HG02623 (cell line): ENCODE results near the gene SDC1.
"Not testable (repeated sequence)": the region's sequence is repeated elsewhere in the genome, so short reads cannot be mapped to it uniquely, and the experiment has no call there.

Source experiments
- ATAC-seq: cut with Tn5 transposase; IDR thresholded peaks from one replicate; pipeline ENCODE4 v1.9.1; 2021; ENCODE audit warnings: moderate library complexity; ENCODE audit not compliant: unreplicated experiment

Gene SDC1

GRCh38 chr2:20199633-20200270 is 25.2 kb downstream of the SDC1 start:
- no peak for ATAC-seq

DNA sequence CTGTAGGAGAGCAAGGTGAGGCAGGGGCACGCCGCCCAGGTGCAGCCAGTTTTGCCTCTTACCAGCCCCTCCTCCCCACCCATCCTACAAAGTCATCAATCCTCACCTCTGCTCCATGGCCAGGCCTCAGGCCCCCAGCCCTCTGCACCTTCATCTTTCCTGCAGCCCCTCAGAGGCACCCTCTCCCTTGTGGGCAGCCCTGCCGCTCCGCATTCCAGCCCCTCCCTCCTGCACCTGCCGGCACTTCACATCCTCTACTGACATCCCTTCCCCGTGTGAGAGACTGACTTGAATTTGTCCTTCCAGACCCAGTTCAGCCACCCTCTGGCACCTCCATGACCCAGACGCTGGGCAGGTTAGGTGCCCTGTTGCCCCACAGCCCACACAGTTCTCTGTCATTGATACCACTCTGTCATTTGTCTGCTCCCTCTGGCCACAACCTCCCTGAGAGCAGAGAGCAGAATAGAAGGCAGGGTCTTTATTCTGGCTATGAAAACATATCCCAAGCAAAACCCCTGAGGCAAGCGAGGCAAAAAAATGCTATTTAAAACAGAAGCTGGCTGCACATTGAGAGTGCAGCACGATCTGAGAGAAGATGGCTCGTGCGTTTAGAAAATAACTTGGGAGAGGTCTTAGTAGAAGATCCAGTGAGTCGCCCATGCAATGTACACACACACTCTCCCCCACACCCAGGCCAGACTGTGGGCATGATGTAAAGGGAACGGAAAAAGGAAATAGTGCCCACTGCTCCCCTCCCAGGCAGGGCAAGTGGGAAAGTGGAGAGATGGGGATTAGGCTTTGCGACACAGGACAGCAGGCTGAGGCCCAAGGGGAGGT is 25.9 kb downstream of the SDC1 start:
- no peak for ATAC-seq

GRCh38 chr2:20198001-20198400 is 26.9 kb downstream of the SDC1 start:
- ATAC-seq = no peak

- no peak for ATAC-seq
Observed at GRCh38 chr2:20197192-20197591, 27.7 kb downstream of the SDC1 start.

GRCh38 chr2:20196657-20197161 is 28.2 kb downstream of the SDC1 start:
- no peak for ATAC-seq

DNA sequence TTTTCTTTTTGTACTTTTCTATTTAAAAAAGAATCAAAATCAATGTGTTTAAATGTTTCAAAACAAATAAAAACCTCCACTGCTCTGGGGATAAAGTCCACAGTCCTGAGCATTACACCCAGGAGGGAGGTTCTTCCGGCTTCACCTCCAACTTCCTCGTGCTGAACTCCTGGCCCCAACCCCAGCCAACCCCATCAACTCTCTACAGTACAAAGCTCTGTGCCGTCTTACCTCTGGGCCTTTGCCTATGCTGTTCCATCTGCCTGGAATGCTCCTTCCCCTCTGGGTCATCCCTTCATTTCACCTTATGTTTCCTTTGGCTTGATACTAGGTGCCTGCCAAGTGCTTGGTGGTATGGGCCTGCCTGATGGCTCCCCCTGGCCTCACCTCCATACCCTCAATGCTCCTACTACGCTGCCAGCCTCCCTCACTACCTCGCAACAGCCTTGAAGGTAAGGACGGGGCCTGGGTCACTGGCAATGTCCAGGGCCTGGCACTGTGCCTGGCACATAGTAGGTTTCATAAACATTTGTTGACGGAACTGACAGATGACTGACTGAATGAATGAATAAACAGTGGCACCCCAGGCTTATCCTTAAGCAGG is 28.8 kb downstream of the SDC1 start:
- ATAC-seq = no peak

DNA sequence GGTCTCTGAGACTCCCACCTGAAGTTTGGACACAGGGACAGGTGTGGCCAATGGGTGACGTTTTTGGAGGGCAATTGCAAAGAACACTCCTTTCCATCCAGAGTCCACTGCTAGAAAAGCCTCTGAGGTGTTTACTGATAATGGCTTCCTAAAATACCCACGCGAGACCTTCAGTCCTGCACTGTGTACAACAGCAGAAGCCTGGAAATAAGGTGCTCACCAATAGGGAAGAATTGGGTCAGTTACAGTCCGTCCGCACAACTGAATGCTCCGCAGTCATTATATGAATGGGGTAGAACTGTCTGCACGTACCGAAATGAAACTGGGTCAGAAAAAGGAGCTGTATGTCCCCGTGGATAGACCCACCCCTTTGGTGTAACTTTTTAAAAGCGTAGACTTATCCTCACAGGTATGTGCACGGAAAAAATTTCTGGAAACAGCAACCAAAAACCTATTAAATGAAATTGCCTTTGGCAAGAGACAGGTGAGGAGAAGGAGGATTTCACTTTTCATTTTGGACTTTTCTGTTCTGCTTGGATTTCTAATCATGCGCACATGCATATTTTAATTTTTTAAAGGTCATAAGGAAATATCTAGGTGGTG is 29.4 kb downstream of the SDC1 start:
- ATAC-seq = no peak

DNA sequence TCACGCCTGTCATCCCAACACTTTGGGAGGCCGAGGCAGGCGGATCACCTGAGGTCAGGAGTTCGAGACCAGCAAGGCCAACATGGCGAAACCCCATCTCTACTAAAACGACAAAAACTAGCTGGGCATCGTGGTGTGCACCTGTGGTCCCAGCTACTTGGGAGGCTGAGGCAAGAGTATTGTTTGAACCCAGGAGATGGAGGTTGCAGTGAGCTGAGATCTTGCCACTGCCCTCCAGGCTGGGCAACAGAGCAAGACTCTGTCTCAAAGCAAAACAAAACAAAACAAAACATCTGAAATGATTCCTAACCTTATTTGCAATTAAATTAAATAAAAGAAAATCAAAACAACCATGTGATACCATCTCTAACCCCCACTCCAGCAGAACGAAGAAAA is 29.9 kb downstream of the SDC1 start:
- not testable (repeated sequence) for ATAC-seq

DNA sequence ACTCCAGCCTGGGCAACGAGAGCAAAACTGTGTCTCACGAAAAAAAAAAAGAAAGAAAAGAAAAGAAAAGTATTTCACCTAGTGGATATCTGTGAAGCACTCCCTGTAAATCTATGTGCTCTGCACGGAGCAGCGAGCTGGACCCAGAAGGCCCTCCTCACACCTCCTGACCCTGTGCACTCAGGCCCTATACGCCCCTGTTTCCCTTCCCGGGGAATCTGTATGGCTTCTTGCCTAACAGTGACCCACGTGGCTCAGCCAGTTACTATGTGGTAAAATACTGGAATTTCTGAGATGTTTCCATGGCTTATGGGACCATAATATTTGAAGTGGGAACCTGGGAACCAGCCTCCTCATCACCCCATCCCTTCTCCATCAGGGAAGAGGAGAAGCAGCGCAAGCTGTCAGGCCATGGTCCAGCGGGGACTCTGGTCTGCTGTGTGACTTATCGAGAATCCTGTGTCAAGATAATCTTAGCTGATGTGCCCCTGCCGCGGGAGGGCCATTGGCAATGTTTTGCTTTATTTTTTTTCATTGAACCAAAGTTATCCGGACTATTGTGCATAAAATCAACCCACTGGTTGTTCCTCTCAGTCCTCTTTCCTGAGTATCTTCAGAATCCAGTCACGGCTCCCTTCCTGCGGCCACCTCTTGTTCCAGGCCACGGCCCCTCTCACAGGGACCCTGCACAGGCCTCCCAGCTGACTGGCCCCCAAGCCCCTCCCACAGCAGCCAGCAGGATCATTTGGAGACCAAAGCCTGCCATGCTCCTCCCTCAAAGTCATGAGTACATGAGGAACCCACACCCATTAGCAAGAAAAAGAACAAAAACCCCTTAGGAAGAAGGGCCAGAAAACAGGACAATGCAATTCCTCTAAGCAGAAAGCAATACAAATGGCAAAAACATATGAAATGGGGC is 30.6 kb downstream of the SDC1 start:
- no peak for ATAC-seq

- no peak for ATAC-seq
Observed at GRCh38 chr2:20193185-20193584, 31.7 kb downstream of the SDC1 start.

DNA sequence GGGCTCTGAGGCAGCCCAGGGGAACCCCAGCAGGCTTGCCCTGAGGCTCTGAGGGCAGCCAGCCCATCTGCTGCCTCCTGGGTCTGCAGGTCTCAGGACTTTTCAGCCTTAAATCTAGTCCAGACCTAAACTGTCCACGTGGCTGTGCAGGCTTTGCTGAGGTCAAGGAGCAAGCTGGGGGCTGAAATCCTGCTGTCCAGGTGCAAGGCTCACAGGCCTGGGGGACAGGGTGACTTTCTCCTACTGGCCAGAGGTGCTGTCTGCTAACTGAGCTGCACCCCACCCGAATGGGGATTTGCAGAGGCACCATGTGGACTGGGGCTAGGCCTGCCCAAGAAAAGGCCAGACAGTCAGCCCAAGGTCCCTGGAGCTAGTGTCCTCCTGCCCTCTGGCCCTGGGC is 32.1 kb downstream of the SDC1 start:
- ATAC-seq = no peak

GRCh38 chr2:20191714-20192569 is 33.0 kb downstream of the SDC1 start:
- no peak for ATAC-seq

GRCh38 chr2:20190876-20191713 is 33.8 kb downstream of the SDC1 start:
- no peak for ATAC-seq

GRCh38 chr2:20190170-20190569 is 34.8 kb downstream of the SDC1 start:
- ATAC-seq = no peak

- ATAC-seq = no peak
Observed at GRCh38 chr2:20189299-20189931, 35.5 kb downstream of the SDC1 start.

GRCh38 chr2:20188851-20189250 is 36.1 kb downstream of the SDC1 start:
- ATAC-seq = no peak

- no peak for ATAC-seq
Observed at GRCh38 chr2:20188201-20188600, 36.7 kb downstream of the SDC1 start.

GRCh38 chr2:20187331-20187730 is 37.6 kb downstream of the SDC1 start:
- no peak for ATAC-seq
